ENCODE data around the gene ZAP70.

GRCh38 chr2:97708048-97708380, 5.4 kb upstream of the ZAP70 start:
- no peak for TF ChIP-seq EZH2 (IDR thresholded peaks at IDR 0.05; ENCODE audit: insufficient read depth, poor library complexity, severe bottlenecking)
- TF ChIP-seq EZH2phosphoT487 (IDR thresholded peaks at IDR 0.05; ENCODE audit: insufficient read depth, low read depth) = no peak

Data from GM23248 (cell line).